Stomach (tissue), 9 donors: ENCODE measurements around the gene IFNG-AS1. TPM values are rescaled to one million over a fixed set of nuclear protein-coding genes. Genes with fewer than 3 reads are reported as not detected.

Experiments used
- DNase-seq, 2 donors: peaks; one replicate each; pipeline versions ENCODE4 v3.0.0 to v3.0.0-alpha.2; 2013 to 2019
- H3K27ac ChIP-seq, 5 donors: fragments of 200-600 bp in 4 of 5; sonication (generic) in 4 of 5; one replicate each; pipeline ENCODE4 v1.5.1; 2013 to 2019; ENCODE audit warnings: mild to moderate bottlenecking in 1 of 5, moderate library complexity in 1 of 5
- H3K27me3 ChIP-seq, 3 donors: fragments of 200-600 bp; sonication (generic); one replicate each; pipeline ENCODE4 v1.5.1; 2017 to 2019; ENCODE audit warnings: mixed run types in 1 of 3
- H3K36me3 ChIP-seq, 4 donors: fragments of 200-600 bp; sonication (generic); 1 replicate in 3 of 4; 2 replicates in 1 of 4; pipeline ENCODE4 v1.5.1; 2016 to 2019
- H3K4me1 ChIP-seq, 4 donors: fragments of 200-600 bp; sonication (generic); one replicate each; pipeline ENCODE4 v1.5.1; 2016 to 2019
- H3K4me3 ChIP-seq, 4 donors: fragments of 200-600 bp; sonication (generic) in 3 of 4; one replicate each; pipeline ENCODE4 v1.5.1; 2016 to 2019; ENCODE audit warnings: mild to moderate bottlenecking in 1 of 4
- H3K9me3 ChIP-seq, 4 donors: fragments of 200-600 bp; sonication (generic); one replicate each; pipeline ENCODE4 v1.5.1; 2016 to 2019
- EP300 ChIP-seq: sonication (generic); formaldehyde crosslinking; IDR thresholded peaks from one replicate; pipeline ENCODE4 v1.6.1; 2017; ENCODE audit warnings: antibody characterized with exemption
- POLR2A ChIP-seq, 4 donors: fragments of 450-650 bp; IDR thresholded peaks; one replicate each; pipeline ENCODE4 v1.6.1; 2016; ENCODE audit warnings: antibody characterized with exemption in 4 of 4, control low read depth in 2 of 4, mild to moderate bottlenecking in 1 of 4, moderate library complexity in 1 of 4
- POLR2AphosphoS5 ChIP-seq, 3 donors: sonication (generic); formaldehyde crosslinking; IDR thresholded peaks; one replicate each; pipeline ENCODE4 v1.6.1; 2016; ENCODE audit warnings: antibody characterized with exemption in 3 of 3
- WGBS, 5 donors: extraction: QIAGEN DNeasy Blood & Tissue Kit in 3 of 5; methylation state at CpG; one replicate each; pipeline versions ENCODE4 v1.1.5 to v1.1.7; 2013 to 2018; 5-methylcytosine and 5-hydroxymethylcytosine counted together
- intact Hi-C: fragments of 100-400 bp; cut with DNase I; formaldehyde crosslinking; loops from one replicate; pipeline ENCODE4 v1.15.1; 2023; ENCODE audit warnings: low total_unique reads
- polyA plus RNA-seq, 3 donors: library from polyadenylated mRNA; stranded (reverse); fragments of 200-250 nt; gene quantifications; one replicate each; pipeline ENCODE4 v1.2.3, GENCODE V29; 2013
- total RNA-seq, 5 donors: library from RNA; depleted of rRNA; stranded (reverse); fragments of >200 nt; gene quantifications; one replicate each; pipeline versions ENCODE4 v1.1.0 to v1.2.3, GENCODE V29; 2014 to 2016
- TF ChIP-seq, protein P1 (sequence below), 7 experiments: fragments of 450-650 bp in 4 of 7; fragments of 200-600 bp in 3 of 7; sonication (generic) in 3 of 7; IDR thresholded peaks; one replicate each; pipeline ENCODE4 v1.5.1; 2016 to 2019; ENCODE audit warnings: antibody characterized with exemption in 7 of 7, control low read depth in 2 of 7, mild to moderate bottlenecking in 1 of 7
- donor health status: healthy with polysubstance abuse.
- donor health status: Bipolar disorder and iron deficiency.
- donor health status: healthy.

Gene IFNG-AS1
- total and polyA plus RNA-seq, 8 donors = not detected

DNA sequence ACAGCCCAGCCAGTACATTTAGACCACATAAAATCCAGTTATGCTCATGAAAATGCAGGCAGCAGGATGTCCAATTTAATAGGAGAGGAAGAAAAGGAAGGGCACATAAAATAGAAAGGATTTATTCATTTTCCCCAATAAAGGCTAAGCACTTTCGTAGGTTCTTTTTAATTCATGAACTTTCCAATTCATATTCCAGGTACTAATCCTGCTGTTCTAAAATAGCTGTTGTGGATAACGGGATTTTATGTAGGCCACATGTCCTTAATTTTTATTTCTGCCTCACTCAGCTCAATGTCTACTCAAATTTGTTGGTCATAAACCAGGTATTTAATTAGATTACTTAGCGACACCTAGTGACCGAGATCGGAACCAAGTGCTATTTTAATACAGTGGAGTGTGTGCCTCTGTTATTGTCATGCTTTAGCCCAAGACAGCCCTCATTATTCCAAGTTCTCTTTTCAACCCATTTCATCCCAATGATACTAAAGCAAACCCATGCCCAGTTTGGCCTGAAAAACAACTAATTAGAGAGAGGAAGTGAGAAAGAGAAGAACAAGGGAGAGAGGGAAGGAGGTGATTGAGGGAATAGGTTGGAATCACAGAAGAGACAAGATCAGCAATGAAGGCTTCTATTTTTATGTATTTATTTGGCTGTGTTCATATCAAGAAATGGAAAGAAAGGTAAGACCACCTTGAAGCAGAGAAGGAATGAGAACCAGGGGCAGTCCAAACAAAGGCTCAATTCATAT, 45.9 kb upstream of the IFNG-AS1 start:
- no peak overlapping the region for H3K27ac ChIP-seq
- peak; percentile 77 to 89 for DNase-seq

DNA sequence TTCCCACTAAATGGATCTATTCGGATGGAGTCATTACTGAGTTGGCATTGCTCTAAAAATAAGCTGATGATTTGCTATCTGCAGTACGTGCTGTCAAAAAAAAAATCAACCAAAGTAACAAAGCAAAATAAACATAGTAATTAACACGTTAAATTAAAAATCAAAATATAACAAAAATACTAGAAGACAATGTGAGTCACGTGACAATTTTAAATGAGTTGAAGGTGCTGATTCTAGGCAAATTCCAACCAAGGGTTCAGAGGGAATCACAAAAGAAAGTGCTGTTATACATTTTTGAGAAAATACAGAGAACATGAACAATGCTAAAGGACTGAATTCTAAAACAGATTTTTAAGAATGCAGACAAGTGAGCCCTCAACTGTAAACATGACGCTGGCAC, 45.2 kb upstream of the IFNG-AS1 start:
- Histone ChIP-seq H3K27ac (no peak overlapping the region), H3K27me3 (no peaks in the 10 kb centered on the region), H3K36me3 (no peaks in the 10 kb centered on the region), H3K4me3 (no peak overlapping the region), H3K9me3 (no peaks in the 10 kb centered on the region), H3K4me1 (peaks cover 4 to 20% (median 12%) of the 10 kb centered on the region in 4 donors)
- TF ChIP-seq POLR2AphosphoS5 (IDR thresholded peaks at IDR 0.05) = no peak
- TF ChIP-seq POLR2A (IDR thresholded peaks at IDR 0.05) = no peak
- TF ChIP-seq EP300 = no peak
- TF ChIP-seq, protein P1, sequence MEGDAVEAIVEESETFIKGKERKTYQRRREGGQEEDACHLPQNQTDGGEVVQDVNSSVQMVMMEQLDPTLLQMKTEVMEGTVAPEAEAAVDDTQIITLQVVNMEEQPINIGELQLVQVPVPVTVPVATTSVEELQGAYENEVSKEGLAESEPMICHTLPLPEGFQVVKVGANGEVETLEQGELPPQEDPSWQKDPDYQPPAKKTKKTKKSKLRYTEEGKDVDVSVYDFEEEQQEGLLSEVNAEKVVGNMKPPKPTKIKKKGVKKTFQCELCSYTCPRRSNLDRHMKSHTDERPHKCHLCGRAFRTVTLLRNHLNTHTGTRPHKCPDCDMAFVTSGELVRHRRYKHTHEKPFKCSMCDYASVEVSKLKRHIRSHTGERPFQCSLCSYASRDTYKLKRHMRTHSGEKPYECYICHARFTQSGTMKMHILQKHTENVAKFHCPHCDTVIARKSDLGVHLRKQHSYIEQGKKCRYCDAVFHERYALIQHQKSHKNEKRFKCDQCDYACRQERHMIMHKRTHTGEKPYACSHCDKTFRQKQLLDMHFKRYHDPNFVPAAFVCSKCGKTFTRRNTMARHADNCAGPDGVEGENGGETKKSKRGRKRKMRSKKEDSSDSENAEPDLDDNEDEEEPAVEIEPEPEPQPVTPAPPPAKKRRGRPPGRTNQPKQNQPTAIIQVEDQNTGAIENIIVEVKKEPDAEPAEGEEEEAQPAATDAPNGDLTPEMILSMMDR (IDR thresholded peaks at IDR 0.05) = no peak
- no peak for DNase-seq
- intact Hi-C loops = loop anchor here (2.0 to 10.0 kb wide), 2 partner anchors 299 to 589 kb away; partner anchors contain the start of gene DYRK2
- WGBS, 5 donors = 76 to 84% (median 81%) methylated on average over 5 of the region's 5 CpGs

More for the DNA sequence above, 45.9 kb upstream of the IFNG-AS1 start:
- intact Hi-C loops = loop anchor here (10.0 kb wide), 1 partner anchor 299 kb away; the partner anchor contains the start of gene DYRK2
- Histone ChIP-seq H3K4me1 (peaks cover 4 to 20% (median 12%) of the 10 kb centered on the region in 4 donors), H3K9me3 (no peaks in the 10 kb centered on the region), H3K27me3 (no peaks in the 10 kb centered on the region), H3K36me3 (no peaks in the 10 kb centered on the region), H3K4me3 (no peak overlapping the region)
- WGBS, 5 donors = 14 to 17% (median 16%) methylated on average over 5 of the region's 5 CpGs
- TF ChIP-seq POLR2AphosphoS5 (IDR thresholded peaks at IDR 0.05) (no peak), EP300 (no peak), POLR2A (IDR thresholded peaks at IDR 0.05) (no peak)
- TF ChIP-seq, protein P1 (IDR thresholded peaks at IDR 0.05) = peak in 5 of 7 experiments; percentile 57 to 79 (median 71)

DNA sequence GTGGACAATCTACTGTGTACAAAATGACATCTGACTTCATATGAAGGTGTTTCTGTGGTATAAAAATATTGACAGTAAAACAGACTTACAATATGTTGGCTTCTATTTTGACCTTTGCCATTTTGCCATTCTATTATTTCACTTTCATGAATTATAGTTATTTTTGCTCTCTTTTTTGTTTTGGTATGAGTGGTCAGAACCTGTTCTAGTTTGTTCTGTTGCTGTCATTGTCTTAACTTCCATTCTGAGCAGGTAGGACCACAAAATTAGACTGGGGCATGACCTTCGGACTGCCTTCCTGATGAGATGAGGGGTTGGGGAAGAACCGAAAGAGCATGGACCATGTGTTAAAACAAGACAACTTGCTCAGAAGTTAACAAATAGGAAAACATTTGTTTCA, 36.5 kb upstream of the IFNG-AS1 start:
- Histone ChIP-seq H3K4me1 (no peaks in the 10 kb centered on the region), H3K9me3 (no peaks in the 10 kb centered on the region), H3K36me3 (no peaks in the 10 kb centered on the region), H3K27me3 (no peaks in the 10 kb centered on the region), H3K4me3 (no peak overlapping the region), H3K27ac (no peak overlapping the region)
- TF ChIP-seq EP300 = no peak
- no peak for TF ChIP-seq POLR2A (IDR thresholded peaks at IDR 0.05)
- TF ChIP-seq, protein P1 (IDR thresholded peaks at IDR 0.05) = no peak
- no peak for TF ChIP-seq POLR2AphosphoS5 (IDR thresholded peaks at IDR 0.05)
- intact Hi-C loops = no loop called here
- no peak for DNase-seq
- WGBS, 5 donors = 87 to 99% (median 91%) methylated on average over 2 of the region's 2 CpGs

DNA sequence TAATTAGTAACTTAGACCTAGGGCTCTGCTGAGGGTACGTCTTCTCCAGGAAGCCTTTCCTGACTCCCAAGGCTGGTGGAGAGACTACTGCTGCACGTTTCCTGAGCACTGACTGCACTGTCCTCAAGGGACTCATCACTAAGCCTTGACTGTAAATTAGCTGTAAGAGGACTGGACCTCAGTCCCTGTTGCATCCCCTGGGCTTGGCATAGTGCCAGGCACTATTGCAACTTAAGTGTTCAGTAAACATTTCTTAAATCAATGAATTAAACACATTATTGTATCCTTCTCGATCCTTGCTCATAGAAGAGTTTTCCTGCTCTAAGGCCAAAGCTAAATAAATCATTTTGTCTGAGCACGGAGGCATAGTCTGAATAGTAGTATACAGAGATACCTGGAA, 31.9 kb upstream of the IFNG-AS1 start:
- no peaks in the 10 kb centered on the region for H3K27me3 ChIP-seq
- DNase-seq = peak in 1 of 2 donors; percentile 18
- intact Hi-C loops = no loop called here
- WGBS, 5 donors = 47 to 75% (median 53%) methylated on average over 4 of the region's 4 CpGs
- no peak overlapping the region for H3K27ac ChIP-seq
- H3K4me3 ChIP-seq = no peak overlapping the region
- H3K4me1 ChIP-seq = no peaks in the 10 kb centered on the region
- H3K36me3 ChIP-seq = no peaks in the 10 kb centered on the region
- H3K9me3 ChIP-seq = no peaks in the 10 kb centered on the region
- TF ChIP-seq POLR2A (IDR thresholded peaks at IDR 0.05) (no peak), POLR2AphosphoS5 (IDR thresholded peaks at IDR 0.05) (no peak), EP300 (no peak)
- TF ChIP-seq, protein P1 (IDR thresholded peaks at IDR 0.05) = no peak
